ENCODE results near the gene GPR171.

GRCh38 chr3:151168269-151169094 is 34.5 kb downstream of the GPR171 start:
- TF ChIP-seq CTCF (IDR thresholded peaks at IDR 0.05) (peak; percentile 97), POLR2AphosphoS5 (IDR thresholded peaks at IDR 0.05; ENCODE audit: low read depth, low read length) (no peak), TCF7L2 (IDR thresholded peaks at IDR 0.05; ENCODE audit: low read depth, low read length) (no peak)
